Measurements from ENCODE around the gene CKS1B. TPM values are rescaled to one million over a fixed set of nuclear protein-coding genes. Genes with fewer than 3 reads are reported as not detected.
"Not testable (repeated sequence)": the region's sequence is repeated elsewhere in the genome, so short reads cannot be mapped to it uniquely, and the experiment has no call there.

The CKS1B gene
- polyA plus RNA-seq, 1 donor from 2014 or later = 29.0 TPM

DNA sequence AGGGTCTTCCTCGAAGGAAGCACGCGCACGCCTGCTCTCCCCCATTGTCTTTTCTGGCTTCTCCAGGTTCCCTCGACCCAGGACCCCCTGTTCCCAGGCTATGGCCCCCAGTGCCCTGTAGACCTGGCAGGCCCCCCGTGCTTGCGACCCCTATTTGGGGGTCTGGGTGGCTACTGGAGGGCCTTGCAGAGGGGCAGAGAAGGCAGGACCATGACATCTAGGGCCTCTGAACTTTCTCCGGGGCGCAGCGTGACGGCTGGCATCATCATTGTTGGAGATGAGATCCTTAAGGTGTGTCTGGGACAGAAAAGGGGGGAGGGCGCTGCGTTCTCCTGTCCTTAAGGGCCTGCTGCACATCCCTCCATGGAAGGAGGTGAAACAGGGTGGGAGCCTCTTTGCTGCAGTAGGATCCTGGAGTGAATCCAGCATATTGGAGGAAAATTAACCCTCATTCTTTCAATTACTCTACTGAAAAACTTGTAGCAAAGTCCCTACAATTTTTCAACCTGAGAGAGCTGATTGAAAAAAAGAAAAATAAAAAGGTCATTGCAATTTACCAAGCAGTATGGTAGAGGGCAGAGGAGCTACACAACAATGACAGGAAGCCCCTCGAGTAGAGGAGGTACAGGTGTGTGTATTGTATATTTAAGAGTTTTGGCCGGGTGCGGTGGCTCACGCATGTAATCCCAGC lies 9.4 kb downstream of the CKS1B start:
- H3K79me2 ChIP-seq (replicated peaks; ENCODE audit: insufficient read depth, low read length) = peaks cover 17% of the 10 kb centered on the region
- H3K9me2 ChIP-seq (ENCODE audit: insufficient read depth, low read length) = no peaks in the 10 kb centered on the region
- no peaks in the 10 kb centered on the region for H3K36me3 ChIP-seq (ENCODE audit: insufficient read depth, low read length)
- H3K27ac ChIP-seq (ENCODE audit: low read length) = peak overlapping the region; percentile 92
- no peaks in the 10 kb centered on the region for H4K20me1 ChIP-seq (ENCODE audit: insufficient read depth)
- H3K4me2 ChIP-seq (ENCODE audit: low read length) = peak overlapping the region; percentile 85
- peak overlapping the region; percentile 94 for H3K4me3 ChIP-seq (ENCODE audit: low read length)
- H3K27me3 ChIP-seq (ENCODE audit: insufficient read depth, low read depth, low read length) = no peaks in the 10 kb centered on the region
- H3F3A ChIP-seq (ENCODE audit: insufficient read depth, low read length, poor library complexity, severe bottlenecking) = no peaks in the 10 kb centered on the region
- H3K9me3 ChIP-seq (ENCODE audit: low read length) = no peaks in the 10 kb centered on the region
- TF ChIP-seq, protein P1, sequence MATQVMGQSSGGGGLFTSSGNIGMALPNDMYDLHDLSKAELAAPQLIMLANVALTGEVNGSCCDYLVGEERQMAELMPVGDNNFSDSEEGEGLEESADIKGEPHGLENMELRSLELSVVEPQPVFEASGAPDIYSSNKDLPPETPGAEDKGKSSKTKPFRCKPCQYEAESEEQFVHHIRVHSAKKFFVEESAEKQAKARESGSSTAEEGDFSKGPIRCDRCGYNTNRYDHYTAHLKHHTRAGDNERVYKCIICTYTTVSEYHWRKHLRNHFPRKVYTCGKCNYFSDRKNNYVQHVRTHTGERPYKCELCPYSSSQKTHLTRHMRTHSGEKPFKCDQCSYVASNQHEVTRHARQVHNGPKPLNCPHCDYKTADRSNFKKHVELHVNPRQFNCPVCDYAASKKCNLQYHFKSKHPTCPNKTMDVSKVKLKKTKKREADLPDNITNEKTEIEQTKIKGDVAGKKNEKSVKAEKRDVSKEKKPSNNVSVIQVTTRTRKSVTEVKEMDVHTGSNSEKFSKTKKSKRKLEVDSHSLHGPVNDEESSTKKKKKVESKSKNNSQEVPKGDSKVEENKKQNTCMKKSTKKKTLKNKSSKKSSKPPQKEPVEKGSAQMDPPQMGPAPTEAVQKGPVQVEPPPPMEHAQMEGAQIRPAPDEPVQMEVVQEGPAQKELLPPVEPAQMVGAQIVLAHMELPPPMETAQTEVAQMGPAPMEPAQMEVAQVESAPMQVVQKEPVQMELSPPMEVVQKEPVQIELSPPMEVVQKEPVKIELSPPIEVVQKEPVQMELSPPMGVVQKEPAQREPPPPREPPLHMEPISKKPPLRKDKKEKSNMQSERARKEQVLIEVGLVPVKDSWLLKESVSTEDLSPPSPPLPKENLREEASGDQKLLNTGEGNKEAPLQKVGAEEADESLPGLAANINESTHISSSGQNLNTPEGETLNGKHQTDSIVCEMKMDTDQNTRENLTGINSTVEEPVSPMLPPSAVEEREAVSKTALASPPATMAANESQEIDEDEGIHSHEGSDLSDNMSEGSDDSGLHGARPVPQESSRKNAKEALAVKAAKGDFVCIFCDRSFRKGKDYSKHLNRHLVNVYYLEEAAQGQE (IDR thresholded peaks at IDR 0.05; ENCODE audit: borderline replicate concordance) = no peak
- TF ChIP-seq, protein P2, sequence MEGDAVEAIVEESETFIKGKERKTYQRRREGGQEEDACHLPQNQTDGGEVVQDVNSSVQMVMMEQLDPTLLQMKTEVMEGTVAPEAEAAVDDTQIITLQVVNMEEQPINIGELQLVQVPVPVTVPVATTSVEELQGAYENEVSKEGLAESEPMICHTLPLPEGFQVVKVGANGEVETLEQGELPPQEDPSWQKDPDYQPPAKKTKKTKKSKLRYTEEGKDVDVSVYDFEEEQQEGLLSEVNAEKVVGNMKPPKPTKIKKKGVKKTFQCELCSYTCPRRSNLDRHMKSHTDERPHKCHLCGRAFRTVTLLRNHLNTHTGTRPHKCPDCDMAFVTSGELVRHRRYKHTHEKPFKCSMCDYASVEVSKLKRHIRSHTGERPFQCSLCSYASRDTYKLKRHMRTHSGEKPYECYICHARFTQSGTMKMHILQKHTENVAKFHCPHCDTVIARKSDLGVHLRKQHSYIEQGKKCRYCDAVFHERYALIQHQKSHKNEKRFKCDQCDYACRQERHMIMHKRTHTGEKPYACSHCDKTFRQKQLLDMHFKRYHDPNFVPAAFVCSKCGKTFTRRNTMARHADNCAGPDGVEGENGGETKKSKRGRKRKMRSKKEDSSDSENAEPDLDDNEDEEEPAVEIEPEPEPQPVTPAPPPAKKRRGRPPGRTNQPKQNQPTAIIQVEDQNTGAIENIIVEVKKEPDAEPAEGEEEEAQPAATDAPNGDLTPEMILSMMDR (IDR thresholded peaks at IDR 0.05; ENCODE audit: poor library complexity, severe bottlenecking) = peak; percentile 9
- TF ChIP-seq MXI1 (conservative IDR thresholded peaks at IDR 0.05; ENCODE audit: poor library complexity, severe bottlenecking) = no peak
- H3K9ac ChIP-seq (ENCODE audit: low read length) = peak overlapping the region; percentile 86
- peak overlapping the region; percentile 66 for H2AFZ ChIP-seq (ENCODE audit: low read depth, low read length)

DNA sequence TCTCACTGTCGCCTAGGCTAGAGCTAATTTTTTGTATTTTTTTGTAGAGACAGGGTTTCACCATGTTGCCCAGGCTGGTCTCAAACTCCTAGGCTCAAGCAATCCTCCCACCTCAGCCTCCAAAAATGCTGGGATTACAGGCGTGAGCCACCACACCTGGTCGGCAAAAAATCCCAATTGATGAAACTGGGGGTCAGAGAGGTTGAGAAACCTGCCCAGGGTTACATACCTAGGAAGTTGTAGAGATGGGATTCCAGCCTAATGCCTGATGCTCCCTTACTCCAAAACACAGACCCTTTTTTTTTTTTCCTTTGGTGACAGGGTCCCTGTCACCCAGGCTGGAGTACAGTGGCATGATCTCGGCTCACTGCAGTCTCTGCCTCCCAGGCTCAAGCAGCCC lies 12.3 kb downstream of the CKS1B start:
- not testable (repeated sequence) for H3K9me2 ChIP-seq (ENCODE audit: insufficient read depth, low read length); H3K4me3 ChIP-seq (ENCODE audit: low read length); H3K4me2 ChIP-seq (ENCODE audit: low read length); H3K9me3 ChIP-seq (ENCODE audit: low read length); H4K20me1 ChIP-seq (ENCODE audit: insufficient read depth); H3K9ac ChIP-seq (ENCODE audit: low read length); H3K36me3 ChIP-seq (ENCODE audit: insufficient read depth, low read length); H2AFZ ChIP-seq (ENCODE audit: low read depth, low read length); H3K27ac ChIP-seq (ENCODE audit: low read length); H3K27me3 ChIP-seq (ENCODE audit: insufficient read depth, low read depth, low read length); H3F3A ChIP-seq (ENCODE audit: insufficient read depth, low read length, poor library complexity, severe bottlenecking)
- H3K79me2 ChIP-seq (replicated peaks; ENCODE audit: insufficient read depth, low read length) = peaks cover 17% of the 10 kb centered on the region

DNA sequence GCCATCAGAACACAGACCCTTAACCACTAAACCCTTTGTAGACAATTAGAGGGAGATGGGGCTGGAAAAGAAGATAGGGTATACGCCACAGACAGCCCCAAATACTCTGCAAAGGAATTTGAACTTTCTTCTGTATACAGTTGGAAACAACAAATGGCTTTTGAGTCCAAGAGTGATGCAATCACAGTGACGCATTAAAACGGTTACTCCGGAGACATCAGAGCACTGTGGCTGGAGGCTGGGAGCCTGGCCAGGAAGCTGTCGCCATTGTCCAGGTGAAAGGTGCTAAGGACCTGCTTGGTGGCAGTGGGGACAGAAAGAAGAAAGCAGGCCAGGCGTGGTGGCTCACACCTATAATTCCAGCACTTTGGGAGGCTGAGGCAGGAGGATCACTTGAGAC lies 12.8 kb downstream of the CKS1B start:
- H3K27ac ChIP-seq (ENCODE audit: low read length) = no peak overlapping the region
- H3K36me3 ChIP-seq (ENCODE audit: insufficient read depth, low read length) = no peaks in the 10 kb centered on the region
- peaks cover 17% of the 10 kb centered on the region for H3K79me2 ChIP-seq (replicated peaks; ENCODE audit: insufficient read depth, low read length)

More for the DNA sequence above, 12.8 kb downstream of the CKS1B start:
- no peak overlapping the region for H3K9ac ChIP-seq (ENCODE audit: low read length)
- no peaks in the 10 kb centered on the region for H3K27me3 ChIP-seq (ENCODE audit: insufficient read depth, low read depth, low read length)
- H3K4me2 ChIP-seq (ENCODE audit: low read length) = no peak overlapping the region
- H3K4me3 ChIP-seq (ENCODE audit: low read length) = no peak overlapping the region
- H3K9me3 ChIP-seq (ENCODE audit: low read length) = no peaks in the 10 kb centered on the region
- H2AFZ ChIP-seq (ENCODE audit: low read depth, low read length) = no peak overlapping the region
- H3F3A ChIP-seq (ENCODE audit: insufficient read depth, low read length, poor library complexity, severe bottlenecking) = no peaks in the 10 kb centered on the region
- no peaks in the 10 kb centered on the region for H4K20me1 ChIP-seq (ENCODE audit: insufficient read depth)
- TF ChIP-seq, protein P1 (IDR thresholded peaks at IDR 0.05; ENCODE audit: borderline replicate concordance) = no peak
- no peak for TF ChIP-seq RAD21 (conservative IDR thresholded peaks at IDR 0.05)
- TF ChIP-seq SMC3 (conservative IDR thresholded peaks at IDR 0.05; ENCODE audit: poor library complexity) = no peak
- no peaks in the 10 kb centered on the region for H3K9me2 ChIP-seq (ENCODE audit: insufficient read depth, low read length)
